ENCODE results near the gene CMSS1.

DNA sequence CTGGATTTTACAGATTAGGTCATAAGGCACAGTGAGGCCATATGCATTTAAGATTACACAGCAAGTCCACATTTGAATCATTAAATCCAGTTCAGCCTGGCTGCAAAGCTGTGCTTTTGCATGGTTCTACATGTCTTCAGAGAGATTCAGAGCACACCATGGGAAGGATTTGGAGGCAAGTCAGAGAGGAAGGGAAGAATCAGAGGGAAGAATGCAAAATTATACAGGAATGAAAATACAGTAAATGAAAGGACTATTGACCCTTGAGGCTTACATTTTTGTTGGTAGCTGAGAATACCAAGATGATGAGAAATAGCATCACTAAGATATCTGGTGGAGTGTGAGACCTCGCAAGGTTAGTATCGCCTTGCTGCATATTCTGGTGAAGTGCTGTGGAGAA, 282.8 kb downstream of the CMSS1 start:
- TF ChIP-seq, protein P1, sequence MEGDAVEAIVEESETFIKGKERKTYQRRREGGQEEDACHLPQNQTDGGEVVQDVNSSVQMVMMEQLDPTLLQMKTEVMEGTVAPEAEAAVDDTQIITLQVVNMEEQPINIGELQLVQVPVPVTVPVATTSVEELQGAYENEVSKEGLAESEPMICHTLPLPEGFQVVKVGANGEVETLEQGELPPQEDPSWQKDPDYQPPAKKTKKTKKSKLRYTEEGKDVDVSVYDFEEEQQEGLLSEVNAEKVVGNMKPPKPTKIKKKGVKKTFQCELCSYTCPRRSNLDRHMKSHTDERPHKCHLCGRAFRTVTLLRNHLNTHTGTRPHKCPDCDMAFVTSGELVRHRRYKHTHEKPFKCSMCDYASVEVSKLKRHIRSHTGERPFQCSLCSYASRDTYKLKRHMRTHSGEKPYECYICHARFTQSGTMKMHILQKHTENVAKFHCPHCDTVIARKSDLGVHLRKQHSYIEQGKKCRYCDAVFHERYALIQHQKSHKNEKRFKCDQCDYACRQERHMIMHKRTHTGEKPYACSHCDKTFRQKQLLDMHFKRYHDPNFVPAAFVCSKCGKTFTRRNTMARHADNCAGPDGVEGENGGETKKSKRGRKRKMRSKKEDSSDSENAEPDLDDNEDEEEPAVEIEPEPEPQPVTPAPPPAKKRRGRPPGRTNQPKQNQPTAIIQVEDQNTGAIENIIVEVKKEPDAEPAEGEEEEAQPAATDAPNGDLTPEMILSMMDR (conservative IDR thresholded peaks at IDR 0.05): no peak
- TF ChIP-seq ZFX (IDR thresholded peaks at IDR 0.05): no peak

Data from C4-2B (cell line).